H9 (cell line): ENCODE results near the gene DNAJC1. TPM values are rescaled to one million over a fixed set of nuclear protein-coding genes. Genes with fewer than 3 reads are reported as not detected.

Source experiments
- DNase-seq: peaks from one replicate; pipeline ENCODE4 v3.0.0-alpha.2; 2017
- H2AFZ ChIP-seq: one replicate; pipeline ENCODE4 v1.6.1; 2013; ENCODE audit warnings: mild to moderate bottlenecking, low read length, control low read depth, moderate library complexity
- H2AK5ac ChIP-seq: 2 replicates; pipeline ENCODE4 v1.6.1; 2013; ENCODE audit warnings: low read length, control low read depth, mixed read lengths; ENCODE audit not compliant: insufficient read length
- H2BK120ac ChIP-seq: one replicate; pipeline ENCODE4 v1.6.1; 2013; ENCODE audit warnings: low read depth, mild to moderate bottlenecking, low read length, control low read depth, inconsistent platforms; ENCODE audit not compliant: poor library complexity, severe bottlenecking
- H2BK12ac ChIP-seq: 2 replicates; pipeline ENCODE4 v1.6.1; 2013; ENCODE audit warnings: low read length, control low read depth, mixed read lengths, low read depth; ENCODE audit not compliant: insufficient read length
- H2BK15ac ChIP-seq: 2 replicates; pipeline ENCODE4 v1.6.1; 2013; ENCODE audit warnings: low read depth, low read length, control low read depth
- H2BK20ac ChIP-seq: one replicate; pipeline ENCODE4 v1.6.1; 2013; ENCODE audit warnings: low read depth, mild to moderate bottlenecking, low read length, control low read depth, inconsistent platforms; ENCODE audit not compliant: poor library complexity, severe bottlenecking
- H2BK5ac ChIP-seq: 2 replicates; pipeline ENCODE4 v1.6.1; 2013; ENCODE audit warnings: low read length, control low read depth, mixed read lengths; ENCODE audit not compliant: insufficient read length
- H3K14ac ChIP-seq: 2 replicates; pipeline ENCODE4 v1.6.1; 2013; ENCODE audit warnings: low read length, control low read depth; ENCODE audit not compliant: insufficient read depth
- H3K18ac ChIP-seq: 2 replicates; pipeline ENCODE4 v1.6.1; 2013; ENCODE audit warnings: low read depth, mild to moderate bottlenecking, mixed read lengths, low read length, control low read depth; ENCODE audit not compliant: insufficient read length
- H3K23ac ChIP-seq: 2 replicates; pipeline ENCODE4 v1.6.1; 2013; ENCODE audit warnings: low read length, control low read depth, mixed read lengths, low read depth; ENCODE audit not compliant: insufficient read length
- H3K23me2 ChIP-seq: 2 replicates; pipeline ENCODE4 v1.6.1; 2013; ENCODE audit warnings: low read depth, mild to moderate bottlenecking, mixed read lengths, low read length, control low read depth; ENCODE audit not compliant: insufficient read length, poor library complexity, severe bottlenecking
- H3K27ac ChIP-seq: 2 replicates; pipeline ENCODE4 v1.5.1; 2013; ENCODE audit warnings: low read length, control low read depth, mixed read lengths, low read depth; ENCODE audit not compliant: insufficient read length
- H3K27me3 ChIP-seq: 2 replicates; pipeline ENCODE4 v1.6.1; 2013; ENCODE audit warnings: low read length, control low read depth, inconsistent platforms; ENCODE audit not compliant: insufficient read depth
- H3K4ac ChIP-seq: 2 replicates; pipeline ENCODE4 v1.6.1; 2013; ENCODE audit warnings: low read depth, mild to moderate bottlenecking, control low read depth, inconsistent platforms, low read length, moderate library complexity
- H3K4me1 ChIP-seq: 2 replicates; pipeline ENCODE4 v1.6.1; 2013; ENCODE audit warnings: low read length, control low read depth, inconsistent platforms; ENCODE audit not compliant: insufficient read depth
- H3K4me2 ChIP-seq: 2 replicates; pipeline ENCODE4 v1.6.1; 2013; ENCODE audit warnings: low read length, control low read depth, mixed read lengths; ENCODE audit not compliant: insufficient read length, insufficient read depth
- H3K56ac ChIP-seq: 2 replicates; pipeline ENCODE4 v1.6.1; 2013; ENCODE audit warnings: low read depth, mild to moderate bottlenecking, mixed read lengths, low read length, control low read depth; ENCODE audit not compliant: insufficient read length
- H3K79me1 ChIP-seq: 2 replicates; pipeline ENCODE4 v1.6.1; 2013; ENCODE audit warnings: low read depth, mild to moderate bottlenecking, moderate library complexity, low read length, control low read depth, inconsistent platforms; ENCODE audit not compliant: insufficient read depth, poor library complexity, severe bottlenecking
- H3K79me2 ChIP-seq: 2 replicates; pipeline ENCODE4 v1.6.1; 2013; ENCODE audit warnings: low read length, control low read depth, inconsistent platforms; ENCODE audit not compliant: insufficient read depth
- H3K9ac ChIP-seq: 2 replicates; pipeline ENCODE4 v1.6.1; 2013; ENCODE audit warnings: low read length, control low read depth, mixed read lengths; ENCODE audit not compliant: insufficient read length; ENCODE audit errors: extremely low read depth
- H3K9me3 ChIP-seq: one replicate; pipeline ENCODE4 v1.6.1; 2013; ENCODE audit warnings: low read depth, low read length, inconsistent platforms; ENCODE audit not compliant: control insufficient read depth
- H3T11ph ChIP-seq: one replicate; pipeline ENCODE4 v1.6.1; 2013; ENCODE audit warnings: mild to moderate bottlenecking, low read length, control low read depth, inconsistent platforms
- H4K20me1 ChIP-seq: one replicate; pipeline ENCODE4 v1.6.1; 2013; ENCODE audit not compliant: control insufficient read depth, insufficient read length, insufficient read depth
- H4K5ac ChIP-seq: 2 replicates; pipeline ENCODE4 v1.6.1; 2013; ENCODE audit warnings: low read depth, mild to moderate bottlenecking, mixed read lengths, low read length, control low read depth; ENCODE audit not compliant: insufficient read length
- H4K8ac ChIP-seq: replicated peaks from 2 replicates; pipeline ENCODE4 v1.6.1; 2013; ENCODE audit warnings: low read length, control low read depth, mixed read lengths, low read depth; ENCODE audit not compliant: insufficient read length
- H4K91ac ChIP-seq: 2 replicates; pipeline ENCODE4 v1.6.1; 2013; ENCODE audit warnings: low read depth, mild to moderate bottlenecking, moderate library complexity, mixed read lengths, low read length, control low read depth; ENCODE audit not compliant: insufficient read length
- H3K27ac Mint-ChIP-seq, 3 experiments: 2 replicates in 2 of 3; 3 replicates in 1 of 3; pipeline ENCODE4 v1.8.0; 2020 to 2021; ENCODE audit warnings: mixed read lengths in 3 of 3, mild to moderate bottlenecking in 1 of 3, moderate library complexity in 1 of 3
- H3K27me3 Mint-ChIP-seq: 2 replicates; pipeline ENCODE4 v1.8.0; 2021; ENCODE audit warnings: low read depth, mild to moderate bottlenecking, moderate library complexity, mixed read lengths
- H3K36me3 Mint-ChIP-seq, 3 experiments: 2 replicates in 2 of 3; 3 replicates in 1 of 3; pipeline ENCODE4 v1.8.0; 2020 to 2021; ENCODE audit warnings: low read depth in 3 of 3, mixed read lengths in 3 of 3; ENCODE audit not compliant: insufficient read depth in 1 of 3
- H3K4me1 Mint-ChIP-seq, 2 experiments: 2 replicates each; pipeline ENCODE4 v1.8.0; 2020; ENCODE audit warnings: mixed read lengths in 2 of 2
- H3K4me3 Mint-ChIP-seq, 2 experiments: 2 replicates in 1 of 2; 3 replicates in 1 of 2; pipeline ENCODE4 v1.8.0; 2020 to 2021; ENCODE audit warnings: mild to moderate bottlenecking in 2 of 2, mixed read lengths in 2 of 2, moderate library complexity in 1 of 2
- H3K9me3 Mint-ChIP-seq, 2 experiments: 2 replicates in 1 of 2; 3 replicates in 1 of 2; pipeline ENCODE4 v1.8.0; 2020; ENCODE audit warnings: mild to moderate bottlenecking in 2 of 2, mixed read lengths in 2 of 2, moderate library complexity in 1 of 2
- CTCF ChIP-seq: fragments of 200-600 bp; sonication (generic); conservative IDR thresholded peaks from 3 replicates; pipeline ENCODE4 v1.8.0; 2021; ENCODE audit warnings: antibody characterized with exemption, mild to moderate bottlenecking
- WGBS: extraction: QIAGEN DNeasy Blood & Tissue Kit; methylation state at CpG from one replicate; pipeline ENCODE4 v1.1.7; 2013; ENCODE audit warnings: missing lambda C conversion rate, low lambda C conversion rate, mixed read lengths; ENCODE audit not compliant: insufficient read length; ENCODE audit errors: extremely low coverage; 5-methylcytosine and 5-hydroxymethylcytosine counted together
- total RNA-seq: library from RNA; stranded (reverse); gene quantifications from 2 replicates; pipeline ENCODE4 v1.2.1, GENCODE V29; 2021

The DNAJC1 gene
- total RNA-seq, 1 experiment from 2014 or later: 11.2 TPM

- H3K4me3 Mint-ChIP-seq: no peak overlapping the region
- DNase-seq: no peak
- no peak overlapping the region for H4K8ac ChIP-seq
- H4K20me1 ChIP-seq: no peaks in the 10 kb centered on the region
- H2BK15ac ChIP-seq: no peak overlapping the region
- H3K79me2 ChIP-seq: no peaks in the 10 kb centered on the region
- no peaks in the 10 kb centered on the region for H3K9me3 ChIP-seq
- no peak overlapping the region for H3K18ac ChIP-seq
- H3K23me2 ChIP-seq: no peaks in the 10 kb centered on the region
- no CpG with 5 or more reads among the region's 1 CpG for WGBS
- no peak overlapping the region for H3K4ac ChIP-seq
- H3K4me1 ChIP-seq: 0 out of 2 replicates have a peak, but pooled peaks cover 3% of the 10 kb centered on the region
- H4K5ac ChIP-seq: no peak overlapping the region
- no peak overlapping the region for H4K91ac ChIP-seq
- H2BK12ac ChIP-seq: no peak overlapping the region
- H3K56ac ChIP-seq: no peak overlapping the region
- H2AFZ ChIP-seq: no peak overlapping the region
- H3T11ph ChIP-seq: no peak overlapping the region
- H3K27ac ChIP-seq: no peak overlapping the region
- no peak overlapping the region for H2BK120ac ChIP-seq
- no peak overlapping the region for H2BK5ac ChIP-seq
- H3K36me3 Mint-ChIP-seq: no peaks in the 10 kb centered on the region
- no peaks in the 10 kb centered on the region for H3K9me3 Mint-ChIP-seq
- H3K27me3 ChIP-seq: no peaks in the 10 kb centered on the region
- no peak overlapping the region for H3K9ac ChIP-seq
- H2AK5ac ChIP-seq: no peak overlapping the region
- H2BK20ac ChIP-seq: no peak overlapping the region
- H3K14ac ChIP-seq: no peak overlapping the region
- no peak overlapping the region for H3K23ac ChIP-seq
- H3K27me3 Mint-ChIP-seq: no peaks in the 10 kb centered on the region
- H3K4me2 ChIP-seq: no peak overlapping the region
- no peak overlapping the region for H3K27ac Mint-ChIP-seq
- H3K4me1 Mint-ChIP-seq: peaks cover 13 to 35% of the 10 kb centered on the region in 2 experiments
- no peaks in the 10 kb centered on the region for H3K79me1 ChIP-seq
- no peak for TF ChIP-seq CTCF
Observed at GRCh38 chr10:21919117-21919516, 84.4 kb downstream of the DNAJC1 start.
